Urothelium cell line (cell line): ENCODE data around the gene ASCL2.

Experiments used
- DNase-seq: peaks from one replicate; pipeline ENCODE4 v3.0.0; 2011; ENCODE audit warnings: low spot score, mixed read lengths
- FAIRE-seq: peaks from 2 replicates; lab custom pipeline; 2011; peaks lifted over from hg19 to GRCh38; lab: Jason Lieb, UNC

The ASCL2 gene

DNA sequence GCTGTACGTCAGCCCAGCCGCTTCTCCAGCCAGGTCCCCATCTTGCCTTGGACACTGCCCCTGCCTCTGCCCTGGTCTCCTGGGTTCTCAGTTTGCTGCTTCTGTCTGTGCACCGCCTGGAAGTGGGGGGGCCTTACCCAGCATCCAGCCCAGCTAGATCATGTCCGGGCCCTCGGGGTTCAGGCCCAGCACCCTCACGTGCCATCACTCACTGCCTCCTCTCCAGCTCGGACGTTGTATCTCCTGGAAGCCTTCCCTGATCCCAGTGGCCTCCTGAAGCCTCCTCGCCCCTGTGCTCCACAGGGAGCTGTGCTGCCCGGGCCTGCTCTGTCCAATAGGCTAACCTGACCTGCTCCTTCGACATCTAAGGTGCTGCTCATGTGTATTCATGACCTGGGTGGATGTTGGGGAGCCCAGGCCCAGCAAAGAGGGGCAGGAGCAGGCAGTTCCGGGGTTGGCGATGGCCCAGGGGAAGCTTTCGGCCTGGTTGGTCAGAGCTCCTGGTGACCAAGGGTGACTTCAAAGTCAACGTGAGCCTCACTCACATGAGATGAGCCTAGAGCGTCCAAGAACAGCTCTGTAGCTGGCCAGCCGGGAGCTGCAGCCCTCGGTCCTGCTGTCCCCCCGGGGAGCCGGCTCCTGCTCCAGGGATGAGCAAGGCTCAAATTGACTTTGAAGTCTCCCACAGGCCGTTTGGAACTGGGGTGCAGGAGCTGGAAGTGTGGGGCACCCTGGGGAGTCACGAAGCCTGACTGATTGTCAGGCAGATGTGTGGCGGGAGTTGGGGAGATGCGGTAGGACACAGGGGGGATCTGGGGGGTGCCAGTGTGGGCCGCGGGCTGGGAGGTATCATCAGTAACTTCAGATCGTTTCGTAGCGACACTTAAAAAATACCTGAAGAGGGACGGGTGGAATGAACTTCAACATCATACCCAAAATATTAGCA lies 5.2 kb upstream of the ASCL2 start:
- FAIRE-seq (no peak), DNase-seq (no peak)

DNA sequence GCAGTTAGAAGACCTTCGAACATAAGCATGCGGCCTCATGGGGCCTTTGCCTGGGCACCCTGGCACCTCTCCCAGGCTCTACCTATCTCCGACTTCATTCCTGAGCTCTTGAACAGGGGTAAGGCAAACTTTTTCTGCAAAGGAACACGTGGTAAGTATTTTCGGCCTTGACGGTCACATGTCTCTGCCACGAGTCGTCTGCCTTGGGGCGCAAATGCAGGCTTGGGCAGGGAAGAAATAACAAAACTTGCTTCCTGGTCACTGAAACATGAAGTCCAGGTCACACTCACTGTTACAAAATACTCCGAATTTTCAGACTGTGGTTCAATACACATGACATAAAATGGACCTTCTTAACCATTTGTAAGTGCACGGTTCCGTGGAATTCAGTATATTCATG lies 3.4 kb upstream of the ASCL2 start:
- FAIRE-seq: no peak
- no peak for DNase-seq

DNA sequence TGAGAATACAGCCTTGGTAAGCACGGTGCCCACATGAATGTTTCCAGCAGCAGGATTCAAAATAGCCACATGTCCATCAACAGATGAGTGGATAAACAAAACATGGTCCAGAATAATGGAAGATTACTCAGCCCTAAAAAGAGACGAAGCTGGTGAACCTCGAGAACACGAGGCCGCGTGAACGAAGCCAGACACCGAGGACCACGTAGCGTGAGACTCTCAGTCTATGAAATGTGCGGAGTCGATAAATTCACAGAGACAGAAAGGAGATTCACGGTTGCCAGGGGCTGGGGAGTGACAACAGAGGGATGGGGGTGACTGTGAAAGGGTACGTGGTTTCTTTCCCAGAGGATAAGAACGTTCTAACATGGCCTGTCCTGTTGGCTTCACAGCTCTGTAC lies 2.9 kb upstream of the ASCL2 start:
- DNase-seq: no peak
- no peak for FAIRE-seq

DNA sequence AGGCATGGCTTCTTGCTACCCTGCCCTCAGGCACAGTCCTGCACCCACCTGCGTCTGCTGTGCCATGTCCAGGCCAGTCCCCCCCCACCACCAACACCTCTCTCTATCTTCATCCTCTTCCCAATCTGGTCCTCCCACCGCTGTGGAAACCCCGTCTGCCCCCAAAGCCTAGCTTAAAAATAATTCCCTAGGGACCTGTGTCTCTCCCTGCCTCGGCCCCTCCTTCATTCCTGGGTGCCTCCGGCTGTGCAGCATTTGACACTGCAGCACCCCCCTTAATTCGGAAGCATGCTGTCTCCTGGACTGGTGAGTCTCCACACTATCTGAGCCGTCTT lies 2.5 kb upstream of the ASCL2 start:
- no peak for DNase-seq
- FAIRE-seq: no peak

DNA sequence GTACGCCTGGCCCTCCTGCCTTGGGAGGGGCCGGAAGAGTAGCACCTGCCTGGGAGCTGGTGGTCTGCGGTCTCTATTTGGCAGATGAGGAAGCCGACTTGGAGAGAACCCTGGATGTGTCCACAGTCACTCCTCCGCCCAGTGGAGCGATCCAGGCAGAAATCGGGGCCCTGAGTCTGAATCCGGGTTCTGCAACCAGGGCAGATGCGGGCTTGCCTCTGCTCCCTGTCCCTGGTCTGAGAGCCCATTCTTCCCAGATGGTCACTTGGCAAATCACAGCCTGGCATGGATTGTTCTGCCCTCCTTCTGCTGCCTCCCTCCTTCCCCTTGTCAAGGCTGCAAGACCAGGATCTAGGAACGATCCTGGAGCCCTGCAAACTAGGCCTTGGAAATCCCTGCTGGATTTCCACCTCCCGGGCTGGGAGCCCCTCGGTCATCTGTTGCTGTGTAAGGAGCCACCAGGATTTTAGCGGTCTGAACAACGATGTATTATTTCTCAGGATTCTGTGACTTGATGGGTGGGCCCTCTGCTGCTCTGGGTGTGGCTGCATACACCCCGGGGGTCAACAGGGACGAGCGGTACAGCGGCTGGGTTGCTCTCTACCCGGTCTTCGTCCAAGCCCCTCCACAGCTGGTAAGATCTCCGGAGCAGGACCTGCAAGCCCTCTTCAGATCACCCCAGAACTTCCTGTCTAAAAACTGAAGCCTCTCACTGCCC lies 2.0 kb upstream of the ASCL2 start:
- FAIRE-seq: no peak
- DNase-seq: no peak

DNA sequence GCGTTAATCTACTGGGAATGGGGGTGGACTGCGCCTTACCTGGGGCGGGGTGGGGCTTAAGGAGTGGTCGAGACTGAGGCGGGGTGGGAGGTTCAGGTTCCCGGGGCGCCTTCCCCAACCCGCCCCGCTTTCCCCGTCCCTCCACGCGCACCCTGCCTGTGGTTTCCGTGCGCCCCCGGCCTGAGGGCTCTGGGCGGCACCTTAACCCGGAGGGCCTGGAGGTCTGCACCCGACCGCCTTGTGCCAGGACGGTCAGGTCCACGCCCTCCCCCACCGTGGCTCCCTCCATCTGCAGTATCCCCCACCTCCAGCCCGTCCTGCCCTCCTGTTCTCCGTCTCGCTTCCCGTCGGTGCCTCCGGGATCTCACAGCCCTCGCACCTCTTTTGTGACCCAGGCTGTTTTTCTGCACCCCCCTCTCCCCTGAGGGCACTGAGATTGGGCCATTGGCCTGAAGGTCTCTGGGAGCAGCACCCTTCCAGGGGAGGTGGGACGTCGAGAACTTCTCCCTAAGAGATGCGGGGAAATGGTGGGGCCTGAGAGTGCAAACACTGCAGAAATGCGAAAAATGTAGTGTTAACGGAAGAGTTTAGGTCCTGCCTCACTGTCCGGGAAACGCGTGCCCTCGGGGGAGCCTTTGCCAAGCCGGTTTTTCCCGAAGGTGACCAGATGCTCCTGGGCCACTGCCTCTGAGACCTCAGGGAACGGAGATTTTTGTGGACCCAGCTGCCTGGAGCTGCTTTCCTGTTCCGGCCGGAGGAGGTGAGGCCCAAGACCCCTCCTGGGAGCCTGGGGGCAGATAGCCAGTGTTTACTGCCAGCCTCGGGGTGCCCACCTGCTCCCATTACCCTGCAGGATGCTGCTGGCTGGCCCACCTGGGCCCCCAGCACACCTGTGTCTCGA lies 1.2 kb upstream of the ASCL2 start:
- FAIRE-seq (no peak), DNase-seq (no peak)

DNA sequence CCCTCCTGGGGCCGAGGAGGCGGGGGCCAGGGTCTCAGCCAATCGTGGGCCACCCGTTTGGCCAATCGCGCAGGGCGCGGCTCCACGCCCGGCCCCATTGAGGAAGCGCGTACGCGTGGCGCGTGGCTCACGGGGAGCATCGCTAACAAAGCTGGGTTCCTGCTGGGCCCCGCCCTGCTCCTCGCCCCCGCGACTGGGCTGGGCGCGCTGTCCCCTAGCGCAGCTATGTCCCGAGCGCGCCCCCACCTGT lies 614 bp upstream of the ASCL2 start:
- DNase-seq (no peak), FAIRE-seq (no peak)

DNA sequence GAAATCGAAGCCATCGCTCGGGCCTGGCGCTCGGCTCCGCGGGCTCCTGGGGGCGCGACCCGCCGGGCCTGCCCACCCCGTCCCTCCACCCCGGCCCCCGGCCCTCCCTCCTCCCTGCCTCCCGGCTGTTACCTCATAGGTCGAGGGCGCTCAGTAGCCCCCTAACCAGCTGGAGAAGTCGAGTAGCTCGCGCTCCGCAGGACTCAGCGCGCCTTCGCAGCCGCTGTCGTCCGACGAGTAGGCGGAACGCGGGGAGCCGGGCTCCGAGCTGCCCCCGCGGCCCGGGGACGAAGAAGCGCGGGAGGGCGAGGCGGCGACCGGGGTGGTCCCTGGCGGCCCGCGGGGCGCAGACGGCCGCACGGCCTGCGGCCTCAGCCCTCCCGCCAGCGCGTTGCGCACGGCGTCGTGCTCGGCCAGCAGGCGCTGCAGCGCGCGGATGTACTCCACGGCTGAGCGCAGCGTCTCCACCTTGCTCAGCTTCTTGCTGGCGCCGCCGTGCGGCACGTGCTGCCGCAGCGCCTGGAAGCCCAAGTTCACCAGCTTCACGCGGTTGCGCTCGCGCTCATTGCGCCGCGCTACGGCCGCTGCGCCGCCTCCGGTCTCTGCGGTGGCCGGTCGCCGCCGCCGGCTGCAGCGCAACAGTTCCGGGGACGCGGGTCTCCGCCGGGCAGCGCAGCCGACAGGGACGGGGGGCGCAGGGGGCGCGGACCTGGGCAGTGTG lies 627 bp downstream of the ASCL2 start:
- no peak for DNase-seq

DNA sequence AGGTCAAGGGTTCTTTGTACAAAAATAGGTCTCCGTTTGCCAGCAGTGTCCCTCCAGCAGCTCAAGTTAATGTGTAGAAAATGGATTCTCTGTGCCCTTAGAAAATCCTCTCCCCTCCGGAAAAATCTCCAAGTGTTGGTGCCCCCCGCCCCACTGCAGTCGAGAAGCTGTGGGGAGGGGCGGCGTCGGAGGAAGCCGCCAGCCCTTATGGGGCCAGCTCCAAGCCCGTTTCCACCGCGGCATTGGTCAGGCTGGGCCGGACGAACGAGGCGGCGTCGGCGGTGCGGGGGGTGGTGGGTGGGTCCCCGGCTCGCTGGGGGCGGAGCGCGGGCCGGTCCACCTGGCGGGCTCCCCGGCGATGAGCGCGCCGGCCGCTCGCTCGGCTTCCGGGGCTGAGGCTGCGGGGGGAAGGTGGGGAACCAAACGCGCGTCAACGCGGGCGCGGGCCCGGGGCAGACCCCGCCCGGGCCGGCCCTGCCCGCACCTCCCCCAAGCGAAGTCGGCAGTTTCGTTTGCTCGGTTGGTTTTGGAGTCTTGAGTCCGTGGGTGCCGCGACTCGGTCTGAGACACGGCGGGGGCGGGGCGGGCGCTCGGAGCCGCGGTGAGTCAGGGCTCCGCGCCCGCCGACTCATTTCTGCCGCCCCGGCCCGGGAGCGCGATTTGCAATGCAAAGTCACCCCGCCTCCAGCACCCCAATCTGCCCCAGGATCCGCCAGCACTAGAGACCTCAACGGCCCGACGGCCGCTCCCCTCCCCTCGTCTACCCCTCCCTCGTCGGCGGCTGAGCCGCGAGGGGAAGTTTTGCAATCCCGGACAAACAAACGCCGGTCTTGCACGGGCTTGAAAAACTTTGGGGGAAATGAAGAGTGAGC lies 1.4 kb downstream of the ASCL2 start:
- peak; percentile 54 for DNase-seq
- no peak for FAIRE-seq

More for the DNA sequence above, 627 bp downstream of the ASCL2 start:
- FAIRE-seq: no peak

DNA sequence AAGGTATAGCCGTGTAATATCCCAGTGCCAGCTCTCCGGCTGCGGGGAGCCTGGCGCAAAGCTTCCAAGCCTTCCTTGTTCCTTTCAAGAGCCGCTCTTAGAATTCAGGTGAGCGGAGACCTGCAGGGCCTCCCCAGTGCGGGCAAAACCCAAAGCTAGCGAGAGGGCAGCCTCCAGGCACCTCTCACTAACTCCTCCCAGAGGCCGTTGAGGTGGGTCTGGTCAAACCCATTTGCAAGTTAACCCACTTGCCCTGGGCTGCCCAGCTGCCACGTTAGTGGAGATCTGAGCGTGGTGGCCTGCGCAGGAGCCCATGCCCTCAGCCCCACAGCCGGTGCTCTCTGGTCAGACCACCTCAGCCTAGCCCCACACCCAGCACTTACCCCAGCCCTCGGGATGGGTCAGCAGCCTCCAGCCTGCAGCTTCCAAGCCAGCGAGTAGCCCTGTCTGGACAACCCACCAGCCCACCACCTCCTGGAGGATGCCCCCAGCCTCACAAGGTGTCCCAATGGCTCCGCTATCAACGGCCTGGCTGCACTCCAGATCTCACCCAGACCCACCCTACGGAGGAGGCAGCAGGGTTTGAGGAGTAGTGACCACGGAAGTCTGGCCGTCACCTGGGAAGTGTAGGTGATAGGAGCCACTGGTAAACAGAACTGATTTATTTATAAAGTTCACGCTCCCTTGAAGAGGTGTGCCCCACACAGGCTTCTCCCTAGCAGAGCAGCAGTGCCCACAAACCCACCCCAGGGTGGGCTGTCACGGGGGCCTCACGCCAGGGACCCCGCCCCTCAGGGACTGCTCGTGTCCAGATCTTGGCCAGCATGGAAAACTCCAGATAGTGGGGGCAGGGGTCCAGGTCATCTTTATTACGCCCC lies 2.3 kb downstream of the ASCL2 start:
- no peak for FAIRE-seq
- DNase-seq: no peak

DNA sequence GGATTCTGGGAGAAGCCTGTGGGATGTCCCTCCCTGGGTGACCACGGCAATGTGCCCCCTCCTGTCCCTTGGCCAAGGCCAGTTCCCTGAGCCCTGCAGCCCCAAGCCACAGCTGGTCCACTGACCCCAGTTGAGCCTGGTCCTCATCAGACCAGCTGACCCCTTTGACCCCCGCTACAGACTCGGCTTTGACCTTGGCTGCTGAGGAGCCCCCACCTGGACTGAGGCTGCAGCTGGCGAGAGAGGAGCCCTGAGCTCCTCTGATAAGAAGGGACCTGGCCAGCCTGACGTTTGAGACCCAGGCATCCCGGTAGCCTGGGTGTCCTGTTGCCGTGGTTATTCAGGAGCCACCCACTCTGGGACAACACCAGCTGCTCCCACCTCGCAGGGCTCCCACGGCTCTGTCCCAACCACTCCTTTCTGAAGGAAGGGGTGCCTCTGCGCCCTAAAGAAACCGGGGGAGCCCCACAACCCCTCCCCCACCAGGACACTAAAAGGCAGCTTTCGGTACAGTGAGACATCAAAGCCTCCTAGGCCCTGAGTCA lies 3.0 kb downstream of the ASCL2 start:
- no peak for DNase-seq
- FAIRE-seq: no peak

DNA sequence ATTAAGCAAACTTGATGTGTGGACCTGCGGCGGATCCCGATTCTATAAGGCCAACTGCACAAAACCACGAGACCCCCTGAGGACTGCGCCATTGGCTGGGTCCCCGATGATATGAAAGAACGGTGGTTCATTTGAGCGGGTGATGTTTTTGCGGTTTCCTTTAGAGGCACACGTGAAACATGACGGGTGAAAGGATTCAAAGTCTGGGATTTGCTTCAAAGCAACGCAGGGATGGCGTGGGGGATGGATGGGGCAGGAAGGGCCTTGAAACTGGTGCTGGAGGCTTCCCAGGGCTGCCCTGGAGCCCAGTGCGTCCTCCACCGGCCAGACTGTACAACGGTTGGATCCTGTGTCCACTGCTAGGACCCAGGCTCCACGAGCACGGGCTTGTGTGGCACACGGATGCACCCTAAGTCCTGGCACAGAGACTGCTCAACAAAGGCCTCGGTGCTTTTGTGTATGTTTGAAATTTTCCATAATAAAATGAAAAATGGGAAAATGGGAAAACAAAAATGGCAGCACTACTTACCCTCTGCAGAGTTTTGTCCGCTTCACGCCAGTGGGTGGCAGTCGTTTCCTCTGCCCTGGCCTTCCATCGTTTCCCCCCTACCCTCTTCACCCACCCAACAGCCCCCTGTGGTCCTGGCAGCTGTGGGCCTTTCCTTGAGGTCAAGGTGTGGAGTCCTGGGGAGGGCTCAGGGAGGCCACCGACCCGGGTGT lies 3.6 kb downstream of the ASCL2 start:
- FAIRE-seq: no peak
- no peak for DNase-seq

DNA sequence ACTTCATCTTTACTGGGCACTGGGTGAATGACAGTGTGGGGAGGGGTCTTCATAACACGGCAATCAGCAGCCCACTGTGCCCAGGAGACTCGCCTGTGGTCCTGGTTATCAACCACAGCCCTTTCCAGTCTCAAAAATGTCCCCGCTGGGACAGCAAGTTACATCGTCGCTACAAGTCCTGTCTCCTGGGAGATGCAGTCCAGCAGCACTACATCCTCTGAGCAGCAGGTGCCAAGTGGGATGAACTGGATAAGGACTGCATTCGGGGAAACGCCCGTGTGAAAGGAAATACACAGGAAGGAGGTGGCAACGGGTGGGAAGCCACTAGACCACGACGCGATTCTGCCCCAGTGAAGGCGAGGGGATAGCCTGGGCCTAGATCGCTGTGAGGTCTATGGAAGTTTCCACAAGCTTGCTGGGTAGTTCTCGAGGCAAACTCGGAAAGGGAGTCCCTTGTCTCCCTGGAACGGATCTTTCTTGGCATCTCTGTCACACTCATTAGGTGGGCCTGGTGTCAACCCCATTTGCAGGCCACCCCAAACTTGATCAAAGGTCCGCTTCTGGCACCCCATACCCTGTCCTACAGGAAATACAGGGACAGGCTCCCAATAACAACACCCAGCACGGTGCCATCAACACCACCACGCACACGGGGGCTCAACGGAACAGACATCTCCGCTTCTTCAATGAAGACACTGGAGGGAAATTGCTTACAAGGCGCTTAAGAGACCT lies 4.4 kb downstream of the ASCL2 start:
- DNase-seq (no peak), FAIRE-seq (no peak)

DNA sequence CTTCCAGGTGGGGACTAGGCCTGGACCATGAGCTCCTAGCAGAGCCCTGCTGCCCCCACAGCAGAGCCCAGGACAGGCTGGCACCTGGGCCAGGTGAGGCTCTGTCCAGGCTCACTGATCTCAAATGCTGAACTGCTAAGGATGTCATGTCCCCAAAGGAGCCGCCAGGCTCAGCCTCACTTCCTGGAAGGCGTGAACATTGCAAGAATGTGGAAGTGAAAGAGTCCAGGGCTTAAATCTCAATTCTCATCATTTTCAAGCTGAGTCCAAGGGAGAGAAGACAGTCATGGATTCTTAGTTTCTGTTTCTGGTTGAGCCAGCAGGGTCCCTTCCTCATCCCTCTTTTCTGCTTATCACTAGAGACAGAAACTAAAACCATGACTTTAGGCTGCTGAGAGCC lies 5.0 kb downstream of the ASCL2 start:
- no peak for DNase-seq
- FAIRE-seq: no peak

DNA sequence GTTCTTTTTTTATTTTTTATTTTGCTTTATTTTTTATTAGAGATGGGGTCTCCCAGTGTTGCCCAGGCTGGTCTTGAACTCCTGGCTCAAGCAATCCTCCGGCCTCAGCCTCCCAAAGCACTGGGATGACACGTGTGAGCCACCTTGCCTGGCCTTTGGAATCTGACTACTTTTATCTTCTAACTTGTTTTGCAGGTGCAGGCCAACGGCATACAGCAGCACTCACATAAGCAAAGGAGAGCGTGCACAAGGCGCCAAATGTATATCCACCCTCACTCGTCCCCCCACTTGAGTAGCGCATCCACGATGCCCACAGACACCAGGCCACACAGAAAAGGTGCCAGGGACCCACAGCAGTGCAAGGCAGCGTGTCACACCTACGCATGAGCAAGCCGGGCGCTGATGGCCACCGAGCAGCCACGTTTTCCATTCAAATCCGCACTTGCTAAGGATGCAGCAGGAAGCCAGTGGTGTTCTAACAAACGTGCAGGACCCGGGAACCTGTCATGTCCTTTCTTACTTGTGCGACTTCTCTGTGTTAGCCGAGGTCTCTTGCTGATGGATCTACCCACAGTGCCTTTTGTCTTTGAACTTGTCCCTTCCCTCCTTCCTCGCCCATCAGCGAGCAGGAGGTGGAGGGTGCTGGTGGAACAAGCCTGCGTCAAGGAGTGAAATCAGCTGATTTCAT lies 5.9 kb downstream of the ASCL2 start:
- DNase-seq: no peak
- FAIRE-seq: no peak

DNA sequence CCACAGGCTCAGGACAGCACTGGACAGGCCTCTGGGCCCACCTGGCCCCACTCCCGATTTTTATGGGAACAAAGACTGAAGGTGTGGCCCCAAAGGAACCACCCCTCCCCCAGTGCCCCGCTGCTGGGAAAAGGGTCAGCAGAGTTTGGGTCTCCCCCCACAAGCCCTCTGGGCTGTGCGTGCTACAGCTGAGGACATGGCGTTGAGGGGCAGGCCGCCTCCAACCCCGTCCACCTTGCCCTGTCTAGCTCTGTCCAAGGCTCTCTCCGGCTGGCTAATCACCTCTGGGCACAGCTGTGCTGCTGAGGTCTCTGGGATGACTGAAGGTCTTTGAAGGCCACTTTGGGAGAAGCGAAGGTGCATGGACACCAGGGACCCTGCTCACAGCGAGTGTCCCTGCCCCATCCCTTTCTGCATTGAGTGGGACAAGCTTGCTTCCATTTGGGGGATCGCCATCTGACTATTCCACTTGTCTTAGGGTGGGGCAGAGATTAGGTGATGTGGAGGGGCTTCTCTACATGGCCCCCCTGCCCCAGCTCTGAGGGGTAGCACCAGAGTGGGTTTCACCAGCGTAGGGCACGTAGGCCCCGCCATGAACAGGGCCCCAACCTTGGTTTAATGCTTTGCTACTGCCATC lies 6.5 kb downstream of the ASCL2 start:
- DNase-seq (no peak), FAIRE-seq (no peak)
